ENCODE measurements around the gene TMEM120A. TPM values are rescaled to one million over a fixed set of nuclear protein-coding genes. Genes with fewer than 3 reads are reported as not detected.
A peak's percentile ranks its signal among the peaks of the same experiment; 100 is the strongest.
"Not testable (repeated sequence)": the region's sequence is repeated elsewhere in the genome, so short reads cannot be mapped to it uniquely, and the experiment has no call there.

Gene TMEM120A
- total and polyA plus RNA-seq, 9 donors: 44.4 to 170 (median 102) TPM

GRCh38 chr7:76020031-76020714, 25.8 kb upstream of the TMEM120A start:
- Histone ChIP-seq H3K4me3 (no peak overlapping the region), H3K4me1 (ENCODE audit: insufficient read depth) (no peaks in the 10 kb centered on the region), H3K27me3 (no peaks in the 10 kb centered on the region), H3K9me3 (no peaks in the 10 kb centered on the region), H3K27ac (no peak overlapping the region), H3K36me3 (no peaks in the 10 kb centered on the region)
- TF ChIP-seq CTCF (IDR thresholded peaks at IDR 0.05): peak; percentile 58 to 88 (median 82)
- TF ChIP-seq EP300 (IDR thresholded peaks at IDR 0.05): no peak
- TF ChIP-seq POLR2A (IDR thresholded peaks at IDR 0.05): no peak
- peak; percentile 57 to 82 (median 76) for DNase-seq
- intact Hi-C loops (cut with DNase I): loop anchor here in 2 of 4 donors (1.0 to 10.0 kb wide), 3 partner anchors 153 to 255 kb away; no protein-coding TSS in a partner anchor
- 40 to 46% (median 43%) methylated on average over 6 of the region's 6 CpGs for WGBS, 3 donors

GRCh38 chr7:76018520-76018919, 24.1 kb upstream of the TMEM120A start:
- H3K4me1 ChIP-seq (ENCODE audit: insufficient read depth); H3K9me3 ChIP-seq; H3K27ac ChIP-seq; H3K36me3 ChIP-seq; H3K27me3 ChIP-seq; H3K4me3 ChIP-seq; DNase-seq: not testable (repeated sequence)
- intact Hi-C loops (cut with DNase I): loop anchor here in 2 of 4 donors (5.0 to 10.0 kb wide), 3 partner anchors 136 to 244 kb away; partner anchors contain the start of genes CCL26 (in 1 of the 2) and RHBDD2 (in 1 of the 2)
- WGBS, 3 donors: 96 to 99% (median 97%) methylated on average over 4 of the region's 4 CpGs

GRCh38 chr7:76016191-76016947, 22.0 kb upstream of the TMEM120A start:
- no peaks in the 10 kb centered on the region for H3K27me3 ChIP-seq
- no peak overlapping the region for H3K4me3 ChIP-seq
- no peak overlapping the region for H3K27ac ChIP-seq
- peaks cover 10% of the 10 kb centered on the region for H3K4me1 ChIP-seq (ENCODE audit: insufficient read depth)
- TF ChIP-seq POLR2A (IDR thresholded peaks at IDR 0.05) (no peak), EP300 (IDR thresholded peaks at IDR 0.05) (no peak), CTCF (IDR thresholded peaks at IDR 0.05) (no peak)
- 81 to 83% (median 82%) methylated on average over 13 of the region's 13 CpGs for WGBS, 3 donors
- no peaks in the 10 kb centered on the region for H3K36me3 ChIP-seq
- H3K9me3 ChIP-seq: no peaks in the 10 kb centered on the region
- intact Hi-C loops (cut with DNase I): loop anchor here in 2 of 4 donors (5.0 to 10.0 kb wide), 3 partner anchors 134 to 242 kb away; partner anchors contain the start of genes CCL26 (in 1 of the 2) and RHBDD2 (in 1 of the 2)
- no peak for DNase-seq

- intact Hi-C loops (cut with DNase I): loop anchor here in 2 of 4 donors (10.0 kb wide), 2 partner anchors 137 to 237 kb away; partner anchors contain the start of genes CCL26 (in 1 of the 2) and RHBDD2 (in 1 of the 2)
- Histone ChIP-seq H3K27ac (peak overlapping the region in 1 of 2 donors; percentile 46), H3K9me3 (no peaks in the 10 kb centered on the region), H3K4me3 (no peak overlapping the region), H3K27me3 (no peaks in the 10 kb centered on the region), H3K36me3 (no peaks in the 10 kb centered on the region), H3K4me1 (ENCODE audit: insufficient read depth) (peaks cover 22% of the 10 kb centered on the region)
- 4 to 17% (median 4%) methylated on average over 8 of the region's 8 CpGs for WGBS, 3 donors
- DNase-seq: peak; percentile 48 to 77 (median 58)
- TF ChIP-seq POLR2A (IDR thresholded peaks at IDR 0.05): no peak
- no peak for TF ChIP-seq EP300 (IDR thresholded peaks at IDR 0.05)
- TF ChIP-seq CTCF (IDR thresholded peaks at IDR 0.05): no peak
Measured at GRCh38 chr7:76011442-76011861, 17.1 kb upstream of the TMEM120A start.

Data from ovary (tissue), 9 donors.